GM21526 (cell line): ENCODE measurements around the gene NDN.

ENCODE experiments used
- ATAC-seq: cut with Tn5 transposase; IDR thresholded peaks from one replicate; pipeline ENCODE4 v1.9.1; 2021; ENCODE audit warnings: moderate library complexity; ENCODE audit not compliant: unreplicated experiment, low FRiP score

NDN gene

GRCh38 chr15:23644829-23645228, 42.3 kb downstream of the NDN start:
- ATAC-seq = no peak

DNA sequence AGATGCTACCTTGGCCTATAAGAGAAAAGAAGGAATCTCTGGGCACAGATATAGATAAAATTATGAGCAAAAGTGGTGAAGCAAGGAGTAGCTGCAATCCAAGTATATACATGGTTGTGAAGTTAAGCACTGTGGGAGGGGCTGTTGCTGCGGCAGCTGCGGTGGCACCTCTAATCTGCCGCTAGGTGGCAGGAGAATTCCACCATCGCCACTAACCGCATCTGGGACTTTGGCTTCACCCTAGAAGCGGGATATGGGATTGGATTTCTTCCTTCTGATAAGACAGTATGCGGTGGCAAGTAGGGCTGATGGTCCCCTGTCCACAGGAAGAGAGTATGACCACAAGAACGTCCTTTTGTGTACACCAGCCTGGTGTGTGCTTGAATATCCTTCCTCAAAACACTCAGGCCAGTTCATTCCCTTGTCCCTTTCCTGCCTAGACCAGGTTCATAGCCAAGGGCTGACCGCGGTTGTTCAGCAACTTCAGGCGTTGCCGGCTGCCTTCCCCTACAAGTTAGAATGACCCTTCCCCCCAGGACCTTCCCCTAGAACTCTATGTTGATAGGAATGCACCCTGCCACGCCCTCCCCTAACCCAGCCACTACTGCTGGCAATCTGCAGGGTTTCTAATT, 44.6 kb downstream of the NDN start:
- ATAC-seq = no peak
